ENCODE measurements around the gene NOP53.

The NOP53 gene

DNA sequence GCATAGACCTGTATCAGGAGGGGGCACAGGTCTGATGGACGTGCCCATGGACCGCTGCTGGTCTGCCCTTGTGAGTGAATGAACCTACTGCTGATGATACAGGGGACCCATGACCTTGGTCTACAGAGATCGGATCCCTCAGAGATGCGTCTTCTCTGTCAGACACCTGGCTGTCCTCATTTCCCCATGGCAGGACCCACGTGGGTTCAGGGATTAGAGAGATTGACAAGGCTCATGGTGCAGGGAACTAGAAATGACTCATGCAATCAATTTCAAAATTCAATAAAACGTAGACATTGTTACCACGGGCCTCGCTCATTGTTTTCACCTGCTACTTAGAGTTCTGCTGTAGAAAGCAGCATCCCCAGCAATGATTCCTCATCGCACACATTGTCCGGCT is 60.0 kb downstream of the NOP53 start:
- H3K27ac ChIP-seq (ENCODE audit: low read length), result no peak overlapping the region
- no peaks in the 10 kb centered on the region for H3K36me3 ChIP-seq (replicated peaks; ENCODE audit: low read depth, low read length)
- H3K4me1 ChIP-seq (ENCODE audit: low read length), result no peaks in the 10 kb centered on the region
- no peaks in the 10 kb centered on the region; the same call in 1 of the 2 replicates for H3K27me3 ChIP-seq (ENCODE audit: low read depth, low read length)
- TF ChIP-seq EZH2phosphoT487 (IDR thresholded peaks at IDR 0.05; ENCODE audit: low read depth), result no peak
- H3K4me2 ChIP-seq (ENCODE audit: low read length), result no peak overlapping the region
- no peak overlapping the region for H3K9ac ChIP-seq (ENCODE audit: low read length)
- no peak overlapping the region for H2AFZ ChIP-seq (ENCODE audit: low read depth, low read length)
- H3K9me3 ChIP-seq (ENCODE audit: insufficient read depth, low read length), result no peaks in the 10 kb centered on the region
- H4K20me1 ChIP-seq (ENCODE audit: insufficient read depth, low read length), result no peaks in the 10 kb centered on the region
- no peak overlapping the region for H3K4me3 ChIP-seq (ENCODE audit: low read length)
- H3K79me2 ChIP-seq (ENCODE audit: low read length), result no peaks in the 10 kb centered on the region

DNA sequence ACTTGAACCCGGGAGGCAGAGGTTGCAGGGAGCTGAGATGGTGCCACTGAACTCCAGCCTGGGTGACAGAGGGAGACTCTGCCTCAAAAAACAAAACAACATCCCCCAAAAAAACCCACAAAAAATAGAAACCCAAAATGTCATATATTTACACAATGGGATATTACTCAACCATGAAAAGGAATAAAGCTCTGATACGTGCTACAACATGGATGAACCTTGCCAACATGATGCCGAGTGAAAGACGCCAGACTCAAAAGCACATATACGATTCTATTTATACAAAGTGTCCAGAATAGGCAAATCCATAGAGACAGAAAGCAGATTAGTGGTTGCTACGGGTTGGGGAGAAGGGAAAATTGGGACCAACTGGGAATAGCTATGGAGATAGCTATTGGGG is 61.1 kb downstream of the NOP53 start:
- Histone ChIP-seq H3K36me3 (replicated peaks; ENCODE audit: low read depth, low read length) (no peaks in the 10 kb centered on the region), H3K4me1 (ENCODE audit: low read length) (no peaks in the 10 kb centered on the region), H3K79me2 (ENCODE audit: low read length) (no peaks in the 10 kb centered on the region), H2AFZ (ENCODE audit: low read depth, low read length) (no peak overlapping the region), H3K4me2 (ENCODE audit: low read length) (no peak overlapping the region), H4K20me1 (ENCODE audit: insufficient read depth, low read length) (no peaks in the 10 kb centered on the region), H3K9me3 (ENCODE audit: insufficient read depth, low read length) (no peaks in the 10 kb centered on the region), H3K9ac (ENCODE audit: low read length) (no peak overlapping the region), H3K27me3 (ENCODE audit: low read depth, low read length) (no peaks in the 10 kb centered on the region; the same call in 1 of the 2 replicates), H3K4me3 (ENCODE audit: low read length) (no peak overlapping the region), H3K27ac (ENCODE audit: low read length) (no peak overlapping the region)
- no peak for TF ChIP-seq EZH2phosphoT487 (IDR thresholded peaks at IDR 0.05; ENCODE audit: low read depth)
- no peak for TF ChIP-seq CTCF (IDR thresholded peaks at IDR 0.05; ENCODE audit: low read depth, low read length)

All from OCI-LY3 (cell line).